DOHH2 (cell line): ENCODE results near the gene TIE1.

ENCODE experiments used
- H3F3A ChIP-seq: fragments of 200-600 bp; sonication (generic), shearing (Covaris generic); 2 replicates; pipeline ENCODE4 v1.6.0; 2016; ENCODE audit warnings: antibody characterized with exemption, mild to moderate bottlenecking; ENCODE audit not compliant: control insufficient read depth, insufficient read depth
- H3K27ac ChIP-seq: fragments of 200-600 bp; sonication (generic); 2 replicates; pipeline ENCODE4 v1.5.1; 2014; ENCODE audit warnings: low read depth, mild to moderate bottlenecking, low read length, moderate library complexity
- H3K27me3 ChIP-seq: fragments of 200-600 bp; sonication (generic); 2 replicates; pipeline ENCODE4 v1.6.1; 2014; ENCODE audit warnings: mild to moderate bottlenecking, low read length, mixed read lengths; ENCODE audit not compliant: control insufficient read depth
- H3K36me3 ChIP-seq: fragments of 200-600 bp; sonication (generic); 2 replicates; pipeline ENCODE4 v1.6.1; 2014; ENCODE audit warnings: mild to moderate bottlenecking, low read length, moderate library complexity, mixed read lengths; ENCODE audit not compliant: control insufficient read depth
- H3K4me1 ChIP-seq: fragments of 200-600 bp; sonication (generic); 2 replicates; pipeline ENCODE4 v1.6.1; 2014; ENCODE audit warnings: mild to moderate bottlenecking, low read length, mixed read lengths; ENCODE audit not compliant: control insufficient read depth
- H3K4me2 ChIP-seq: fragments of 200-600 bp; sonication (generic); 2 replicates; pipeline ENCODE4 v1.6.0; 2014; ENCODE audit warnings: mild to moderate bottlenecking, low read length, moderate library complexity
- H3K4me3 ChIP-seq: fragments of 200-600 bp; sonication (generic); 2 replicates; pipeline ENCODE4 v1.5.1; 2014; ENCODE audit warnings: mild to moderate bottlenecking, low read length, mixed read lengths
- H3K79me2 ChIP-seq: fragments of 200-600 bp; sonication (generic); 2 replicates; pipeline ENCODE4 v1.6.1; 2014; ENCODE audit warnings: mild to moderate bottlenecking, low read length, mixed read lengths; ENCODE audit not compliant: control insufficient read depth
- H3K9me2 ChIP-seq: fragments of 200-600 bp; sonication (generic); replicated peaks from 2 replicates; pipeline ENCODE4 v1.6.1; 2014; ENCODE audit warnings: mild to moderate bottlenecking, low read length, mixed read lengths; ENCODE audit not compliant: control insufficient read depth
- H3K9me3 ChIP-seq: fragments of 200-600 bp; sonication (generic); 2 replicates; pipeline ENCODE4 v1.6.1; 2014; ENCODE audit warnings: antibody characterized with exemption, low read length, mixed read lengths; ENCODE audit not compliant: control insufficient read depth, insufficient read depth
- H4K20me1 ChIP-seq: fragments of 200-600 bp; sonication (generic); 2 replicates; pipeline ENCODE4 v1.6.0; 2014; ENCODE audit warnings: low read depth, mild to moderate bottlenecking, antibody characterized with exemption, low read length, moderate library complexity; ENCODE audit not compliant: control insufficient read depth, insufficient read depth
- CTCF ChIP-seq: fragments of 200-600 bp; sonication (generic); IDR thresholded peaks from one replicate; pipeline ENCODE4 v1.5.1; 2014; ENCODE audit warnings: antibody characterized with exemption, mild to moderate bottlenecking, low read depth, low read length; ENCODE audit not compliant: poor library complexity, severe bottlenecking
- EZH2phosphoT487 ChIP-seq: fragments of 200-600 bp; sonication (generic); IDR thresholded peaks from 2 replicates; pipeline ENCODE4 v1.6.1; 2017; ENCODE audit warnings: borderline replicate concordance, mild to moderate bottlenecking, antibody characterized with exemption, low read length, moderate library complexity, mixed read lengths

TIE1 gene

GRCh38 chr1:43348809-43349593 is 48.2 kb downstream of the TIE1 start:
- no peak overlapping the region for H3K4me3 ChIP-seq
- TF ChIP-seq EZH2phosphoT487 (no peak), CTCF (no peak)
- no peak overlapping the region for H3K4me2 ChIP-seq
- no peaks in the 10 kb centered on the region for H3K9me3 ChIP-seq
- no peaks in the 10 kb centered on the region for H3F3A ChIP-seq
- H3K36me3 ChIP-seq: no peaks in the 10 kb centered on the region
- H4K20me1 ChIP-seq: no peaks in the 10 kb centered on the region
- no peaks in the 10 kb centered on the region for H3K4me1 ChIP-seq
- no peaks in the 10 kb centered on the region for H3K79me2 ChIP-seq
- H3K27ac ChIP-seq: no peak overlapping the region
- H3K27me3 ChIP-seq: peaks cover 4% of the 10 kb centered on the region; the same call in 1 of the 2 replicates
- no peaks in the 10 kb centered on the region for H3K9me2 ChIP-seq

- H3F3A ChIP-seq: no peaks in the 10 kb centered on the region
- H4K20me1 ChIP-seq: no peaks in the 10 kb centered on the region
- TF ChIP-seq EZH2phosphoT487 (no peak), CTCF (no peak)
- no peaks in the 10 kb centered on the region for H3K9me3 ChIP-seq
- H3K4me2 ChIP-seq: no peak overlapping the region
- H3K9me2 ChIP-seq: no peaks in the 10 kb centered on the region
- H3K27me3 ChIP-seq: peaks cover 4% of the 10 kb centered on the region; the same call in 1 of the 2 replicates
- no peak overlapping the region for H3K4me3 ChIP-seq
- no peaks in the 10 kb centered on the region for H3K36me3 ChIP-seq
- H3K79me2 ChIP-seq: no peaks in the 10 kb centered on the region
- no peak overlapping the region for H3K27ac ChIP-seq
- no peaks in the 10 kb centered on the region for H3K4me1 ChIP-seq
These were observed 49.0 kb downstream of the TIE1 start for GRCh38 chr1:43349594-43350306.

GRCh38 chr1:43350976-43351375 is 50.2 kb downstream of the TIE1 start:
- H4K20me1 ChIP-seq: no peaks in the 10 kb centered on the region
- no peaks in the 10 kb centered on the region for H3K4me1 ChIP-seq
- H3K36me3 ChIP-seq: no peaks in the 10 kb centered on the region
- peaks cover 3% of the 10 kb centered on the region; the same call in 1 of the 2 replicates for H3K27me3 ChIP-seq
- no peak overlapping the region for H3K4me2 ChIP-seq
- TF ChIP-seq CTCF: no peak
- TF ChIP-seq EZH2phosphoT487: no peak
- no peaks in the 10 kb centered on the region for H3F3A ChIP-seq
- H3K9me3 ChIP-seq: no peaks in the 10 kb centered on the region
- H3K27ac ChIP-seq: no peak overlapping the region
- H3K4me3 ChIP-seq: no peak overlapping the region
- no peaks in the 10 kb centered on the region for H3K9me2 ChIP-seq
- no peaks in the 10 kb centered on the region for H3K79me2 ChIP-seq
